CMK (cell line): Measurements from ENCODE around the gene IQSEC3.
"Not testable (repeated sequence)": the region's sequence is repeated elsewhere in the genome, so short reads cannot be mapped to it uniquely, and the experiment has no call there.

Experiments
- DNase-seq: peaks from one replicate; pipeline ENCODE4 v3.0.0-alpha.2; 2010; ENCODE audit warnings: low read depth

The IQSEC3 gene

DNA sequence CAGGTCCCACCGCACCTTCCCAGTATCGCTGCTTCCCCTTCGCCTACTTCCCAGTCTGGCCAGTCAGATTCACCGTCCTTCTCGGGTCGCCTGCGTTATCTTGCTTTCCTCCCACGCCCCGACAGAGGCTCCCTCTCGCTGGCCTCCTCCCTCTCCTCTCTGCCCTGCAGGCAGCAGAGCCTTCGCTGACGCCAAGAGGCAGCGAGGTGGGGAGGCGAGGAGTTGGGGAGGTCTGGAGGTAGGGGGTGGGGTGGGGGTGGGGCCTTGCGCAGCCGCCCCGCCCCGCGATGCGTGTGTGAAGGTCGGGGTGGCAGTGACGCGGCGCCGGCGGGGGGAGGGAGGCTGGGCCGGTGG is at the start of gene IQSEC3:
TSS of gene IQSEC3 (plus strand) at position 340 of the 354 bp plus-strand sequence. CDS start 116 bp downstream, outside the sequence.
- DNase-seq: not testable (repeated sequence)

DNA sequence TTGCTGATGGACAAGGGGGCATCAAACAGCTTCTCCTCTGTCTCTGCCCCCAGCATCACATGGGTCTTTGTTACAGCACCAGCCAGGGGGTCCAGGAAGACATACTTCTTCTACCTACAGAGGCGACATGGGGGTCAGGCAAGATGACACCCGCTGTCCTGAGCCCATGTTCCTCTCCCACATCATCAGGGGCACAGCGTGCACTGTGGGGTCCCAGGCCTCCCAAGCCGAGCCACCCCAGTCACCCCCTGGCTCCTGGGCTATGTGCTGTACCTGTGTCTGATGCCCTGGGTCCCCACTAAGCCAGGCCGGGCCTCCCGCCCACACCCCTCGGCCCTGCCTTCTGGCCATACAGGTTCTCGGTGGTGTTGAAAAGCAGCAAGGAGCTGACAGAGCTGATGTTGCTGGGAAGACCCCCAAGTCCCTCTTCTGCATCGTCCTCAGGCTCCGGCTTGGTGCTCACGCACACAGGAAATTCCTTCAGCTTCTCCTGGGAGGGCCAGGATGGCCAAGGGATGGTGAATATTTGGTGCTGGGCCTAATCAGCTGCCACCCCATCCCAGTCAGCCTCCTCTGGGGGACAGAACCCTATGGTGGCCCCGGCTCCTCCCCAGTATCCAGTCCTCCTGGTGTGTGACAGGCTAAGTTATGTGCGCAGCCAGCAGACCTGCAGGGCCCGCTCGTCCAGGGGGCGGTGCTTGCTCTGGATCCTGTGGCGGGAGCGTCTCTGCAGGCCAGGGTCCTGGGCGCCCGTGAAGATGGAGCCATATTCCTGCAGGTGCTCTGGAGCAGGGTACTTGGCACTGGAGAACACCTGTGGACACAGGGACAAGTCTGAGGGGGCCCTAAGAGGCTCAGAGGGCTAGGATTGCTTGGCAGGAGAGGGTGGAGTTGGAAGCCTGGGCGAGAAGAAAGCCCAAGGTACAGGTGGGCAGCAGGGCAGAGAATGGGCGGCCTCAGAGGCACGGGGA is 48.9 kb upstream of the IQSEC3 start:
- DNase-seq: not testable (repeated sequence)

DNA sequence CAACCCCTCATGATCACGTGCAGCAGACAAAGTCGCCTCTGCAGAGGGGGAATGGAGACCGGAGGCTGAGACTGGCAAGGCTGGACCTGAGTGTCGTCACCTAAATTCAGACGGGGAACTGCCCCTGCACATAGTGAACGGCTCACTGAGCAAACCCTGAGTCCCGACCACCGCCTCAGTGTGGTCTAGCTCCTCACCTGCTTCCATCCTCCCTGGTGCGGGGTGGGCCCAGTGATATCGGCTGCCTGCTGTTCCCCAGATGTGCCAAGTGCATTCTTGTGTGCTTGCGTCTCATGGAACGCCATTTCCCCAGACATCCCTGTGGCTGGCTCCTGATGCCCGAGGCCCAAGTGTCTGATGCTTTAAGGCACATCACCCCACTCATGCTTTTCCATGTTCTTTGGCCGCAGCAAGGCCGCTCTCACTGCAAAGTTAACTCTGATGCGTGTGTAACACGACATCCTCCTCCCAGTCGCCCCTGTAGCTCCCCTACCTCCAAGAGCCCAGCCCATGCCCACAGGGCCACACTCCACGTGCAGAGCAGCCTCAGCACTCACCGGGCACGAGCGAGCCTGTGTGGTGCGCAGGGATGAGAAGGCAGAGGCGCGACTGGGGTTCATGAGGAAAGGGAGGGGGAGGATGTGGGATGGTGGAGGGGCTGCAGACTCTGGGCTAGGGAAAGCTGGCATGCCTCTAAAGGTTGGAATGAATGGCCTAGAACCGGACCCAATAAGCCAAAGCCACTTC is 47.6 kb upstream of the IQSEC3 start:
- DNase-seq: not testable (repeated sequence)

DNA sequence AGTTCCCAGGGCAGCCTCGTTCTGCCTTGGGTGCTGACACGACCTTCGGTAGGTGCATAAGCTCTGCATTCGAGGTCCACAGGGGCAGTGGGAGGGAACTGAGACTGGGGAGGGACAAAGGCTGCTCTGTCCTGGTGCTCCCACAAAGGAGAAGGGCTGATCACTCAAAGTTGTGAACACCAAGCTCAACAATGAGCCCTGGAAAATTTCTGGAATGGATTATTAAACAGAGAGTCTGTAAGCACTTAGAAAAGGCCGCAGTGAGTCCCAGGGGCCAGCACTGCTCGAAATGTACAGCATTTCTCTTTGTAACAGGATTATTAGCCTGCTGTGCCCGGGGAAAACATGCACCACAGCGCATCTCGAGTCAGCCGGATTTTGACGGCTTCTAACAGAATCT is 46.7 kb upstream of the IQSEC3 start:
- not testable (repeated sequence) for DNase-seq

DNA sequence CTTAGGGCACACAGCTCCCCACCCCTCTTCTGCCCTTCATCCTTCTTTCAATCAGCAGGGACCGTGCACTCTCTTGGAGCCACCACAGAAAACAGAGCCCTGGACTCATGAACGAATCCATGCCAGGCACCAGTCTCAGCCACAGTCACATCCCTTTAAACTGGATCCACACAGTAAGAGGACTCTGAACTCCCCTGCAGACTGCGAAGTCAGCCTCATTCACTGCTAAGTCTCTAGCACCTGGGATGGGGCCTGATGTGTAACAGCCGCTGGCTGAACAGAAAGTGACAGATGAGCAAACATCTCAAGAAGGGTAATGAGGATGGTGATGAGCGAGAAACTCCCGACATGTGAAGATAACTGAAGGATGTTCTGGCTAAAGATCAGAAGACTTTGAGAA is 45.8 kb upstream of the IQSEC3 start:
- no peak for DNase-seq

DNA sequence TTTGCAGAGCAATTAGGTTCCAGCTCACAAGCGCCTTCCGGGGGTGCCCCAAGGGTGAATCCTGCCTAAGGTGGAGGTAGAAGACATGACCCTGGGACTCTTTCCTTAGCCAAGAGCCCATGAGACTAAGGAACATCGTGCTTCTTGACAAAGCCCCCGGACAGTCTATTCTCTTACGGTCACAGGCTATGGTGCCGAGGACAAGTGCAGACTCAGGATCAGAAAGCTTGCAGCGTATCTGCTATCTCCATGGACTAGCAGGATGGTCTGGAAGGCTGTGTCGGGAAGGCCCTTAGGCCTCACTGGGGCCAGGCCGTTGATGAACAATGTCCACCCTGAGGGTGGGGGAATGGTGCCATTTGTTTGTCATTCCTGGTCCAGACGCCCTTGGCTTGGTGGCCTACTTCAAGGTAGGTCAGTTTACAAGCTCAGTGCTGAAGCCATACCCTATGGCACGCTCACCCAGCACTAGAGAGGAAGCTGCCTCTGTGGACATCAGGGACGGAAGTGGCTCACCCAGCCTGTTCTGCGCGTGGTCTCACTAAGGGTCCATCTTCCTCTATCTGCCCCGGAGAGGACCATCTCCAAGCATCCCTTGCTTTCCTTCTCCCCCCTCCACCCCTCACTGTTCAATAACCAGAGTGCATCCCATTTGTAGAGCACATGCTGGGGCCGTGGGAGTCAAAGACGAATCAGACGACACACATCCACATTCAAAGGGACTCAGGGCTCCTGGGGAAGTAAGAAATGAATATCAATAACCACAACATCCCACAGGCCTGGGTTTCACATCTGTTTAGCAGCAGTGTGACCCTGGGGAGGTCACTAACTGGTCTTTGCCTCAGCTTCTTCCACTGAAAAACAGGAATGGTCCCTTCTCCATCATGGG is 45.0 kb upstream of the IQSEC3 start:
- DNase-seq: no peak

DNA sequence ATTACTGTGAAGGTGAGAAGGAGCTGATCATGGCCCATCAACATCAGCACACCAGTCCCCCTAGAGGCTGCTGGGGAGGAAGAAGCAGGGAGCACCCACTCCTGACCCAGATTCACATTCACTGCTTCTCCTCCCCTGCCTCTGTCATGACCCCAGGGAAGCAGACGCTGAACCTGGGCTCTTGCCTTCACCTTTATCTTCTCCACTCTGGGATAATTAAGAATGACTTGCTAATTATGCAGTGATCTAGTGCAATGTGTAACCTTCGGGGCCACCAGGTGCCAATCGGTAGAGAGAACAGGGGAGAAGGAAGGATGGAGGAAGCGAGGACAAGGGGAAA is 44.4 kb upstream of the IQSEC3 start:
- DNase-seq: no peak

DNA sequence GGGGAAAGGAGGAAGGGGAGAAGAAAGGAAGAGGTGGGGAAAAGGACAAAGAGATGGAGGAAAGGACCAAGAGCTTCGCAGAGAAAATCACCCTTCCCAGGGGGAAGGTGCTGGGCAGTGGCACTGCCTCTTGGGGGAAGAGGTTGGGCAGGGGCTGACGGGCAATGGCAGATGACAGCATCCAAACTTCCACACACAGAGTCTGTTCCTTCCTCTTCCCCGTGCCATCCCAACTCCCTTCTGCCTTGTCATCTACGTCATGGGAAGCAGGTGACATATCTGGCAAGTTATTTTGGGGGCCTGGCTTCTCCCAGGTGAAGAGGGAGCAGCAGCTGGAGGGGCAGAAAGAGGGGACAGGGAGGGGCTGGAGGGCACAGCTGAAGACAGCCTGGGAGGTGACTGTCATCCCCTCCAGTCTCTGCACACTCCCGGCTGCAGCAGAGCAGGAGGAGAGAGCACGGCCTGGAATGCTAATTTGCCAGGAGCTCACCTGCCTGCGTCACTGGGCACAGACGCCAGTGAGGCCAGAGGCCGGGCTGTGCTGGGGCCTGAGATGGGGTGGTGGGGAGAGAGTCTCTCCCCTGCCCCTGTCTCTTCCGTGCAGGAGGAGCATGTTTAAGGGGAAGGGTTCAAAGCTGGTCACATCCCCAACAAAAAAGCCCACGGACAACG is 43.9 kb upstream of the IQSEC3 start:
- no peak for DNase-seq

DNA sequence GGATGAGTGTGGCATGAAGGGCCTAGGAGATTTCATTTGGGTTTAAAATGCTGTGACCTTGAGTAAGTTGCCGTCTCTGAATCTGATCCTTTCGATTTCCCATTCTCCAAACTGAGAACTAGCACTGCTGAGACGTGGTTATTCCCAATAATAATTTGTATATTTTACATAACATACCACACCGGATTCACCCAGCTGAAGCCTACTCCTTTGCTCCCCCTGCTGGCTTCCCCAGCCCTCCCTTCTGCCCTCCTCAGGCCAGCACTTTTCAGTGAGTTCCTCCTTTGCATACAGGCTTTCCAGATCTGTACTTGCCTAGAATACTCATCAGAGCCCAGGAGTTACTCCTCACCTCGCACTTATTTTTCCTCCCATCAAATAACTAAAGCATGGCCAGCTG is 38.7 kb upstream of the IQSEC3 start:
- DNase-seq: not testable (repeated sequence)

DNA sequence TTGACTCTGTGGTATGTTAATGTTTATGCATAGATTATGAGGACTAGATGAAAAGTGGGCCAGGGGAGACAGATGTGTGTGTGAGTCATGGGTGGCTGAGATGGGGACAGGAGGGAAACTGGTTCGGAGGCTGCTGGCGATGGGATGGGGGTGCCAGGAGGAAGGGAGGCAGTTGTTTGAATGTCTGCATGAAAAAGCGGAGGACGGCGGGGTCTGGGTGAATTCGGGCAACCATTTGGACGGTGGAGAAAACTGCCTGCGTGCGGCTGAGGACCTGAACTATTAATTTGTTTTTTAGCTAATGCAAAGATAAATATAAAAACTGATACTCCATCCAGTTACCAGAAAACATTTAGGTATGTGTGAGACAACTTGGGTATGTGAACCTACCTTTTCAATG is 27.8 kb upstream of the IQSEC3 start:
- DNase-seq: not testable (repeated sequence)

DNA sequence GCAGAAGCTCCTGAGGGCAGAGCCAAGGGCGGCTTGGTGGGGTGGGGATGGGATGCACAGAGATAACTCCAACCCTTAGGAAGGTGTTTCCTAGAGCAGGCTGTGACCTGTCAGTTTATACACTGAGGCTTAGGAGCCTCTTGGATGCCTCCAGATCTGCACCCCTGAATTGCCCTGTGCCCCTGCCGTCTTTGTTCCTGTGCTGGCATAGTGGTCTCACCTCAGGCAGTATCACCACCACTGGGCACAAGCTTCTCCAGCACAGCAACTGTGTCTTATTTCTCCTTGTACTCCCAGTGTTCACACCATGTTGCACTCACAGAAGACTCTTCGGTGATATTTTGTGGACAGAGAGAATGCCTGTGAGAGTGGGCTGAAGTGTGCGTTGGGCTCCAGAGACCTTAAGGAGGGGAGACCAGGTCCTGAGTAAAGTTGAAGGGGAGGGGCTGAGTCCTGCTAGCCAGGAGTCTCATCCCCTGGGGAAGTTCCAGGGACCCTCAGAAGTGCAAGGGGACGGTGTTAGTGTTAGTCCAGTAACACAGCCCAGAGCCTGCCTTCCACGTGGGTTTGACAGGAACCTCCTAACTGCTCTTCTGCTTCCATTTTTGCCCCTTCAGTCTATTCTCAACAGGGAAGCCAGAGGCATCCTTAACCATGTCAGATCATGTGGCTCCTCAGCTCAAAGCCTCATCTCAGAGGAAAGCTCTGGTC is 26.9 kb upstream of the IQSEC3 start:
- DNase-seq: not testable (repeated sequence)

DNA sequence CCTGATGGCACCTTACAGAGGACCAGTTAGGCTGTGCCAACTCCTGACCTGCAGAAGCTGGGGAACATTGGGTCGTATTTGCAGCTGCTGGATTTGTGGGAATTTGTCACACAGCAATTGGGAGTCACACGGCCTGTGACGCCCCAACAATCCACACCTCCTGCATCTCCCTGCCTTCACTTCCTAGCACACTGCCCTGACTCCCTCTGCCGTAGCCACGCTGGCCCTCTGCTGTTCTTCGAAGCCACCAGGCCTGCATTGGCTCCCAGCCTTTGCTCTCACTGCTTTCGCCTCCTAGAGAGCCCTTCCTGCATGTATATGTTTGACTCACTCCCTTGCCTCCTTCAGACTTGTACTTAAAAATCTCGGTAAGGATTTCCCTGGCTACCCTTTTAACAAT is 22.2 kb upstream of the IQSEC3 start:
- not testable (repeated sequence) for DNase-seq

DNA sequence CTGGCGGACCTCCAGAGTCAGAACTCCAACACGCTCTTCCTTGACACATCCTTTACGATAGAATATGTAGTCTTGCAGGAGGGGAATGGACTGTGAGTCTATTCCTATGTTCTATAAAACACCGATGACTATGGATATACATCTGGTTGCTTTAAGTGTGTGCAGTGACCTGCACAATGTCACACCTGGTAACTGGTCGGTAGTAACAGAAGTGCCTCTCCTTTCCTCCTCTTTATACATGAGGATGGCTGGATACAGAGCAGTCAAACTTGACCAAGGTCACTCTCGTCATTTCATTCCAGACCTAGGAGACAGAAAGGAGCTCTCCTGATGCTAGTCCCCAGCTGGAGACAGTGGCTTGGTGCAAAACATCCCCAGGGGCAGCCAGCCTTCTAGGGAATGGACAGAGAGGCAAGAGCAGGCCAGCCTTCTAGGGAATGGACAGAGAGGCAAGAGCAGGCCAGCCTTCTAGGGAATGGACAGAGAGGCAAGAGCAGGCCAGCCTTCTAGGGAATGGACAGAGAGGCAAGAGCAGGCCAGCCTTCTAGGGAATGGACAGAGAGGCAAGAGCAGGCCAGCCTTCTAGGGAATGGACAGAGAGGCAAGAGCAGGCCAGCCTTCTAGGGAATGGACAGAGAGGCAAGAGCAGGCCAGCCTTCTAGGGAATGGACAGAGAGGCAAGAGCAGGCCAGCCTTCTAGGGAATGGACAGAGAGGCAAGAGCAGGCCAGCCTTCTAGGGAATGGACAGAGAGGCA is 21.2 kb upstream of the IQSEC3 start:
- not testable (repeated sequence) for DNase-seq

DNA sequence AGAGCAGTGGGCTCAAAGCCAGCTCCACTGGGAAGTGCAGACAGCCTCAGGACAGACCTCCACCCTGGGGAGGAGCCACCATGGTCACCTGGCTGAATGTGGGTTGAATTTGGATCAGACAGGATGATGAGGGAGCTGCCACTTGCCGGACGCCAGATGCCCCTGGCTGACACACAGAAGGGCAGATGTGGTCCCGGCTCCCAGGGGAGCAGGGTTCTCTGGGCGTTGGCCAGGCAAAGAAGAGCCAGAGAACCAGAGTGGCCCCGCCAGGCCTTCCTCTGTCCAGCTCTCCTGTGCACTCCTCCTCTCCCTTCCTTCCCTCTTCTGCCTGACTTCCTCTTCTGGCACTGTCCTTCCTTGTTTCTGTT is 20.6 kb upstream of the IQSEC3 start:
- not testable (repeated sequence) for DNase-seq

DNA sequence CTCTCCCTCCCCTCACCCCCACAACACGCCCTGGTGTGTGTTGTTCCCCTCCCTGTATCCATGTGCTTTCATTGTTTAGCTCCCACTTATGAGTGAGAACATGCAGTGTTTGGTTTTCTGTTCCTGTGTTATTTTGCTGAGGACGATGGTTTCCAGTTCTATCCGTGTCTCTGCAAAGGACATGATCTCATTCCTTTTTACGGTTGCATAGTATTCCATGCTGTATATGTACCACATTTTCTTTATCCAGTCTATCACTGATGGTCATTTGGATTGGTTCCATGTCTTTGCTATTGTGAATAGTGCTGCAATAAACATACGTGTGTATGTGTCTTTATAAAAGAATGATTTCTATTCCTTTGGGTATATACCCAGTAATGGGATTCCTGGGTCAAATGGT is 20.0 kb upstream of the IQSEC3 start:
- not testable (repeated sequence) for DNase-seq

DNA sequence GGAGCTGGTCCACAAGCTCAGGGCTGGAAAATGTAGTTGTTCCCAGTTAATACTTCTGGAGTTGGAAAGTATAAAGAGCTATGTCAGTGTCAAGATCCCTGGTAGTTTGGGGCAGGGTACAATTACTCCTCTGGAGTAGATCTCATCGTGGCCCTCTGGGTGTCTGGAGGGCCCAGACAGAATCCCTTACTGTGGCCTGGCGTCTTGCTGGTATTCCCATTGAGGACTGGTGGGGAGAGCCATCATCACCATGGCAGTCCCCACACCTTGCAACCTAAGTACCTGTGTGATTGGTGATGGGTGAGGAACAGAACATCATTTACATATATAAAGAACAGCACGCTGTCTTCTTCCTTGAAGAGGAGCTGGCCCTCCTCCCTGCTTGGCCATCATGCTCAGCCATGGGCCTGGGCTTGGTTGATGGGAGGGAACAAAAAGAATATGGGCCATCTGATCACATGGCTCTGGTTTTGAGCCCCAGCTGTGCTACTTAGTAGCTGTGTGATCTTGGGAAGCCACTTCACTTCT is 18.8 kb upstream of the IQSEC3 start:
- not testable (repeated sequence) for DNase-seq

DNA sequence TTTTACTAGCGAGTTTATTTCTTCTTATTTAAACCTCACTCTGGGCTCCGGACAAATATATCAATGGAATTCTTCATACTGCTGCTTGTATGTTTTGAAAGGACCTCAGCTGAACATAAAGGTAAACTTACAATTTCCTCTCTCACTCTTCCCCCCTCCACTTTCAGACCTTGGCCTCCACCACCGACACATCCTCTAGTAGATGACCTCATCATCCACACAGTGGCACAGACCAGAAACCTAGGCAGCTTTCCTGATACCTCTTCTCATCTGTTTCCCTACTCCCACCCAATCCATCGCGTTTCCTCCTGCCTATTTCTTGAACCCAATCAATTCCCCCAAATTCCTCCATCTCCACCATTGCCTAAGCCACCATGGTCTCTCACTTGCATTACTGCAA is 17.4 kb upstream of the IQSEC3 start:
- DNase-seq: not testable (repeated sequence)

DNA sequence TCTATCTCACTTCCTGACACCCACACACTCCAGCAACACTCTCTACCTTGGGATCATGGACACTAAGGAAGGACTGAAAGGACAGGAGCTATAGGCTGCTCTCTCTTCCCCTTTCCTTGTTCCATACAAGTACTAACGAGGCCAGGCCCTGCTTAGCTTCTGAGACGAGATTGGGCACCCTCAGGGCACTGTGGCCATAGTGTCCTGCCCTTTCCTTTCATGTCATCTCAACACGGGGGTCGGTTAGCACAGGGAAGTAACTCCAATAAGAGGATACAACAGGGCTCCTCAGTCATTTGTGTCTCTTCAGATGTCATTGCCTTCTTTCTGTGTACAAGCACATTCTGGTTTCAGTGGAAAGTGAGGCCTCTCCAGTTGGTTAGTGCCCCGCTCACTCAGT is 15.5 kb upstream of the IQSEC3 start:
- not testable (repeated sequence) for DNase-seq

DNA sequence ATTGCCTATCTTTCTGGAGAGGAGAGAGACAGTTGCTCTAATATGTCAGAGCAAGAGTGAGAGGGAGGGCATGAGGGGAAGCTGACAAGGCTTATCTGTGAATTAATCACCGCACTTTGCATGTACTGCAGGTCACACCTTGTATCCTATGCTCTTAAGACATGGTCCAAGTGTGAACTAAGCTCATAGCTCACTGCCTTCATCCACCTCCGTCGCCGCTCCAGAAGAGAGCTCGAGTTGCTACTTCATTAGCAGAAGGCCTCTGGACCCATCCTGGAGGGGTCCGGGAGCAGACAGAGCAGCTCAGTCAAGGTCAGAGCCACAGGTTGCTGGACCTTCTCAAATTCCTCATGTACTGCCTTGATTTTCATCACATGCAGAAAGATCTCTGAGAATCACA is 14.6 kb upstream of the IQSEC3 start:
- DNase-seq: not testable (repeated sequence)
